ENCODE results near the gene PLA2R1. TPM values are rescaled to one million over a fixed set of nuclear protein-coding genes. Genes with fewer than 3 reads are reported as not detected.

PLA2R1 gene
- total RNA-seq, 4 donors from 2014 or later = 86.0 to 246 (median 152) TPM

- peak; percentile 92 to 93 for DNase-seq
- intact Hi-C loops (cut with DNase I) = no loop called here
- H3K4me1 ChIP-seq = peaks cover 28 to 38% of the 10 kb centered on the region in 2 donors
- H3K27ac ChIP-seq = peak overlapping the region; percentile 91 to 97 (median 96)
- no peaks in the 10 kb centered on the region for H3K27me3 ChIP-seq
- 29 to 38% methylated on average over 5 of the region's 5 CpGs for WGBS, 2 donors
- no peaks in the 10 kb centered on the region for H3K9me3 ChIP-seq
- no peak overlapping the region for H3K4me3 ChIP-seq (replicated peaks in 1 of 3)
- TF ChIP-seq CTCF (IDR thresholded peaks at IDR 0.05) (peak in 2 of 6 experiments; percentile 27 to 39), POLR2A (IDR thresholded peaks at IDR 0.05) (peak in 1 of 2 donors; percentile 12)
- H3K36me3 ChIP-seq = no peaks in the 10 kb centered on the region
Measured at GRCh38 chr2:160005476-160005875, 56.9 kb downstream of the PLA2R1 start.

GRCh38 chr2:159998961-159999360, 63.5 kb downstream of the PLA2R1 start:
- peak in 2 of 6 experiments; percentile 6 to 14 for TF ChIP-seq CTCF (IDR thresholded peaks at IDR 0.05)
- no peak for TF ChIP-seq POLR2A (IDR thresholded peaks at IDR 0.05)
- Histone ChIP-seq H3K4me1 (peaks cover 19 to 28% of the 10 kb centered on the region in 2 donors), H3K4me3 (replicated peaks in 1 of 3) (no peak overlapping the region), H3K36me3 (no peaks in the 10 kb centered on the region), H3K9me3 (no peaks in the 10 kb centered on the region), H3K27ac (peak overlapping the region; percentile 83 to 96 (median 92)), H3K27me3 (no peaks in the 10 kb centered on the region)
- no peak for DNase-seq
- intact Hi-C loops (cut with DNase I) = no loop called here
- WGBS, 2 donors = 95 to 97% methylated on average over 3 of the region's 3 CpGs

- TF ChIP-seq POLR2A (IDR thresholded peaks at IDR 0.05) (no peak), CTCF (IDR thresholded peaks at IDR 0.05) (no peak)
- Histone ChIP-seq H3K27ac (peak overlapping the region; percentile 83 to 96 (median 92)), H3K27me3 (no peaks in the 10 kb centered on the region), H3K9me3 (no peaks in the 10 kb centered on the region), H3K36me3 (no peaks in the 10 kb centered on the region), H3K4me3 (replicated peaks in 1 of 3) (no peak overlapping the region), H3K4me1 (peaks cover 18 to 30% of the 10 kb centered on the region in 2 donors)
- WGBS, 2 donors = 96 to 98% methylated on average over 2 of the region's 2 CpGs
- no peak for DNase-seq
- intact Hi-C loops (cut with DNase I) = no loop called here
Measured at GRCh38 chr2:159998243-159998642, 64.2 kb downstream of the PLA2R1 start.

- H3K9me3 ChIP-seq = no peaks in the 10 kb centered on the region
Measured at GRCh38 chr2:159996792-159997546, 65.4 kb downstream of the PLA2R1 start.

More at GRCh38 chr2:159996792-159997546, 65.4 kb downstream of the PLA2R1 start:
- peaks cover 16 to 34% of the 10 kb centered on the region in 2 donors for H3K4me1 ChIP-seq
- DNase-seq = peak; percentile 24 to 44
- intact Hi-C loops (cut with DNase I) = no loop called here
- no peaks in the 10 kb centered on the region for H3K36me3 ChIP-seq
- peak overlapping the region; percentile 83 to 96 (median 92) for H3K27ac ChIP-seq
- WGBS, 2 donors = 59 to 68% methylated on average over 3 of the region's 3 CpGs
- TF ChIP-seq POLR2A (IDR thresholded peaks at IDR 0.05) (peak in 1 of 2 donors; percentile 63), CTCF (IDR thresholded peaks at IDR 0.05) (peak in 2 of 6 experiments; percentile 7 to 24)
- no peaks in the 10 kb centered on the region for H3K27me3 ChIP-seq
- no peak overlapping the region for H3K4me3 ChIP-seq (replicated peaks in 1 of 3)

All from thyroid gland (tissue), 4 donors.